Measurements from ENCODE around the gene HLA-DOB. TPM values are rescaled to one million over a fixed set of nuclear protein-coding genes. Genes with fewer than 3 reads are reported as not detected.

HLA-DOB gene
- total RNA-seq, 2 donors from 2014 or later, result not detected

- Mint-ChIP-seq H3K36me3 (ENCODE audit: low read depth) (no peaks in the 10 kb centered on the region), H3K4me3 (no peak overlapping the region), H3K27me3 (ENCODE audit: insufficient read depth) (peaks cover 83% of the 10 kb centered on the region), H3K4me1 (peaks cover 6% of the 10 kb centered on the region), H3K9me3 (no peaks in the 10 kb centered on the region), H3K27ac (no peak overlapping the region)
- Histone ChIP-seq H3K36me3 (ENCODE audit: control insufficient read depth, insufficient read depth, low read length) (no peaks in the 10 kb centered on the region), H3K9me3 (ENCODE audit: control insufficient read depth, low read length) (no peaks in the 10 kb centered on the region), H3K9ac (ENCODE audit: extremely low read depth, low read length, poor library complexity, severe bottlenecking) (no peak overlapping the region), H3K27me3 (ENCODE audit: control insufficient read depth, insufficient read depth, low read length, poor library complexity, severe bottlenecking) (peaks cover 91% of the 10 kb centered on the region), H3K27ac (ENCODE audit: low read depth, low read length) (no peak overlapping the region), H3K4me1 (ENCODE audit: control insufficient read depth, insufficient read depth, low read length) (no peaks in the 10 kb centered on the region), H3K4me3 (ENCODE audit: low read length) (no peak overlapping the region)
- WGBS, 2 experiments (ENCODE audit: insufficient coverage in 1 of 2, insufficient read length in 1 of 2), result 83 to 88% methylated on average over 5 to 8 of the region's 8 CpGs
- TF ChIP-seq CTCF (conservative IDR thresholded peaks at IDR 0.05), result no peak
- DNase-seq, result no peak
These were observed 38.8 kb upstream of the HLA-DOB start for GRCh38 chr6:32855467-32856174.

GRCh38 chr6:32854376-32855178 is 37.8 kb upstream of the HLA-DOB start:
- Histone ChIP-seq H3K9ac (ENCODE audit: extremely low read depth, low read length, poor library complexity, severe bottlenecking) (no peak overlapping the region), H3K4me3 (ENCODE audit: low read length) (peak overlapping the region; percentile 47), H3K27me3 (ENCODE audit: control insufficient read depth, insufficient read depth, low read length, poor library complexity, severe bottlenecking) (peaks cover 97% of the 10 kb centered on the region), H3K27ac (ENCODE audit: low read depth, low read length) (no peak overlapping the region), H3K36me3 (ENCODE audit: control insufficient read depth, insufficient read depth, low read length) (no peaks in the 10 kb centered on the region), H3K9me3 (ENCODE audit: control insufficient read depth, low read length) (no peaks in the 10 kb centered on the region), H3K4me1 (ENCODE audit: control insufficient read depth, insufficient read depth, low read length) (no peaks in the 10 kb centered on the region)
- Mint-ChIP-seq H3K9me3 (no peaks in the 10 kb centered on the region), H3K36me3 (ENCODE audit: low read depth) (no peaks in the 10 kb centered on the region), H3K4me1 (peaks cover 6% of the 10 kb centered on the region), H3K4me3 (peak overlapping the region; percentile 68), H3K27ac (no peak overlapping the region), H3K27me3 (ENCODE audit: insufficient read depth) (peaks cover 93% of the 10 kb centered on the region)
- DNase-seq, result no peak
- TF ChIP-seq CTCF (conservative IDR thresholded peaks at IDR 0.05), result no peak
- WGBS, 2 experiments (ENCODE audit: insufficient coverage in 1 of 2, insufficient read length in 1 of 2), result 40 to 53% methylated on average over 10 to 24 of the region's 24 CpGs

GRCh38 chr6:32853541-32854375 is 37.0 kb upstream of the HLA-DOB start, which contains the start of the genes PSMB9 and TAP1:
Gene PSMB9 (plus strand): TSS chr6:32854192. CDS start chr6:32854230, 38 bp downstream.
Gene TAP1 (minus strand): TSS chr6:32853704. CDS start chr6:32853636, 68 bp downstream.
- H3K27me3 ChIP-seq (ENCODE audit: control insufficient read depth, insufficient read depth, low read length, poor library complexity, severe bottlenecking), result peaks cover 97% of the 10 kb centered on the region
- H3K4me1 ChIP-seq (ENCODE audit: control insufficient read depth, insufficient read depth, low read length), result no peaks in the 10 kb centered on the region
- no peaks in the 10 kb centered on the region for H3K9me3 ChIP-seq (ENCODE audit: control insufficient read depth, low read length)
- no peaks in the 10 kb centered on the region for H3K36me3 ChIP-seq (ENCODE audit: control insufficient read depth, insufficient read depth, low read length)
- Mint-ChIP-seq H3K36me3 (ENCODE audit: low read depth) (no peaks in the 10 kb centered on the region), H3K27ac (peak within 1 kb of the TSS; percentile 88), H3K9me3 (no peaks in the 10 kb centered on the region), H3K4me1 (peaks cover 6% of the 10 kb centered on the region), H3K4me3 (peak within 1 kb of the TSS; percentile 68), H3K27me3 (ENCODE audit: insufficient read depth) (peaks cover 94% of the 10 kb centered on the region)
- WGBS, 2 experiments (ENCODE audit: insufficient coverage in 1 of 2, insufficient read length in 1 of 2), result 0 to 2% methylated on average over 27 to 68 of the region's 68 CpGs
- TF ChIP-seq CTCF (conservative IDR thresholded peaks at IDR 0.05), result peak; percentile 74
- no peak within 1 kb of the TSS for H3K9ac ChIP-seq (ENCODE audit: extremely low read depth, low read length, poor library complexity, severe bottlenecking)
- H3K27ac ChIP-seq (ENCODE audit: low read depth, low read length), result no peak within 1 kb of the TSS
- DNase-seq, result peak; percentile 96
- peak within 1 kb of the TSS; percentile 77 for H3K4me3 ChIP-seq (ENCODE audit: low read length)
